Activated CD4-positive, alpha-beta T cell treated with anti-CD3 and anti-CD28 coated beads for 24 hours (primary cell): ENCODE data around the gene RMDN2.
"Not testable (repeated sequence)": the region's sequence is repeated elsewhere in the genome, so short reads cannot be mapped to it uniquely, and the experiment has no call there.

ENCODE experiments used
- DNase-seq, 2 donors: peaks; one replicate each; pipeline ENCODE4 v3.0.0-alpha.2; 2020; ENCODE audit warnings: low read depth in 2 of 2

The RMDN2 gene

GRCh38 chr2:37993143-37993542 lies 68.1 kb downstream of the RMDN2 start:
- no peak for DNase-seq

DNA sequence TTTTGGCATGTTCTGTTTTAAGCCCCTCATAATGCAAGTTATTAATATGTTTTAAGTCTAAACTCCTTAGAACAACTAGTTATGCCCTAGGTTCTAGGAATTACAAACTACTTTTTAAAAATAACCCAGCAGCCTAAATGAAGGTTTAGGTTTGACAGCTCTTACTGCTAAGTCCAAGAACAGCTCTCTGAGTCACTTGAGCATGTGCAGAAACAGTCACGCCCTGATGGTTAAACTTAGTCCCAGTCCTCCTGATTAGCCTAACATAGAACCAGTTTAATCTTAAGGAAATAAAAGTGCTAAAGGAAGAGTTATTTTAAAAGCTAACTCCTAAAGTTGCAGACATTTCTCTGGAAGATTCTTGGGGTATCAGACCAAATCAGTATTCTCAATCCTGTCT lies 72.5 kb downstream of the RMDN2 start:
- DNase-seq, result no peak

GRCh38 chr2:38000485-38001222 lies 75.6 kb downstream of the RMDN2 start:
- no peak for DNase-seq

DNA sequence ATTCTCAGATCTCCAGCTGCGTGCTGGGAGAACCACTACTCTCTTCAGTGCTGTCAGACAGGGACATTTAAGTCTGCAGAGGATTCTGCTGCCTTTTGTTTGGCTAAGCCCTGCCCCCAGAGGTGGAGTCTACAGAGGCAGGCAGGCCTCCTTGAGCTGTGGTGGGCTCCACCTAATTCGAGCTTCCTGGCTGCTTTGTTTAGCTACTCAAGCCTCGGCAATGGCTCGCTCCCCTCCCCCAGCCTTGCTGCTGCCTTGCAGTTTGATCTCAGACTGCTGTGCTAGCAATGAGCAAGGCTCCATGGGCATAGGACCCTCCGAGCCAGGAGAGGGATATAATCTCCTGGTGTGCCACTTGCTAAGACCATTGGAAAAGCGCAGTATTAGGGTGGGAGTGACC lies 85.1 kb downstream of the RMDN2 start:
- not testable (repeated sequence) for DNase-seq

DNA sequence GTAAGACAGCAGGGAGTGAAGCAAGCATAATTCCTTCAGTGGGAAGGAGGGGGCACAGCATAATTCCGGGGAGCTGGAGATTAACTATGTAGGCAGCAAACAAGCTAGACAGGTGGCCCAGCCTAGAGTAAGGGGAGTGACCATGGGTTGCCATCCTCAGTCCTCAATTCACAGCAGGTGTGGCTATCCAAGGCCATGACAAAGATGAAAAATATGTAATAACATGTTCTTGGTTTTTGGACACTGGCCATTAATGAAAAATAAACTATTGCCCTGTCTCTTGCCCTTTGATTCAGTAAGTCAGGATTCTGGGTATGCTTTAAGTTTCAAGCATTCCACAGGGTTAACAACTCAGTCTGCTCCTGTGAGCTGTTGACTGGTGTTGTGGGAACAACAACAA lies 85.9 kb downstream of the RMDN2 start:
- DNase-seq, result no peak

GRCh38 chr2:38013158-38013752 lies 88.2 kb downstream of the RMDN2 start:
- no peak for DNase-seq

DNA sequence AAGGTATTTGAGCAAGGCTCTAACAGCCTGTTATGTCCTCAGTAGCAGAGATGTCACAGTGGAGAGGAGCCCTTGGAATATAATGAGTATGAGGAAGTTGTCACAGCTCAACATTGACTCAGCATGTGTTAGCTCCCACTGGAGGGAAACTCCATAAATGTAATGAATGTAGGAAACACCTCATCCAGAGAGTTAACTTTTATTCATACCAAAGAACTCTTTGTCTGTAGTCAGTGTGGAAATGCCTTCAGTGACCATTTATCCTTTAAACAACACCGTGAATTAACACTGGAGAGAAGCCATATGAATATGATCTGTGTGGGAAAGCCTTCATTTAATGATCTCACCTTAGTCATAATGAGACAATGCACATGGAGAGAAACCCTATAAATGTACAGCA lies 91.1 kb downstream of the RMDN2 start:
- no peak for DNase-seq

DNA sequence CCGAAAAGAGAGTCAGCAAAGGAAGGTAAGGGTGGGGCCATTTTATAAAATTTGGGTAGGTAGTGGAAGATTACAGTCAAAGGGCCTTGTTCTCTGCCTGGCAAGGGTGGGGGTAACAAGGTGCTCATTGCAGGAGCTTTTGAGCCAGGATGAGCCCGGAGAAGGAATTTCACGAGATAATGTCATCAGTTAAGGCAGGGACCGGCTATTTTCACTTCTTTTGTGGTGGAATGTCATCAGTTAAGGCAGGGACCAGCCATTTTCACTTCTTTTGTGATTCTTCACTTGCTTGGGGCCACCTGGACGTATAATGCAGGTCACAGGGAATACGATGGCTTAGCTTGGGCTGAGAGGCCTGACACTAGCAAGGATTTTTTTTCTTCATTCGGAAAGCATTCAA lies 92.7 kb downstream of the RMDN2 start:
- no peak for DNase-seq

- not testable (repeated sequence) for DNase-seq
Measured at GRCh38 chr2:38020359-38021069, 95.4 kb downstream of the RMDN2 start.

DNA sequence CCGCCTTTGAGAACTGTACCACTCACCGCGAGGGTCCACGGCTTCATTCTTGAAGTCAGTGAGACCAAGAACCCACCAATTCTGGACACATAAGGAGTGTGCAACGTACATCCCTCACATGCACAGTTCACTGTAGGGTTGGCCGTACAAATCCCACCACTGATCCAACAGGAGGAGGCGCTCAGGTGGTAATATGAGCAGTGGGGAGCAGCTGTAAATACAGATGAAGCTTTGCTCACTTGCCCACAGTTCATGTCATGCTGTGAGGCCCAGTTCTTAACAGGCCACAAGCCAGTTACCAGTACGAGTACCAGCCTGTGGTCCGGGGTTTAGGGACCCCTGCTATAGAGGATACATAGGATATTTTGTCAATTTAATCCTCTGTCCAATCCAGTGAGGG lies 96.5 kb downstream of the RMDN2 start:
- DNase-seq, result no peak

- DNase-seq, result no peak
Measured at GRCh38 chr2:38026846-38027245, 101.8 kb downstream of the RMDN2 start.

- no peak for DNase-seq
Measured at GRCh38 chr2:38028829-38029228, 103.7 kb downstream of the RMDN2 start.

GRCh38 chr2:38029512-38029911 lies 104.4 kb downstream of the RMDN2 start:
- DNase-seq, result no peak

GRCh38 chr2:38030635-38031355 lies 105.7 kb downstream of the RMDN2 start:
- no peak for DNase-seq

DNA sequence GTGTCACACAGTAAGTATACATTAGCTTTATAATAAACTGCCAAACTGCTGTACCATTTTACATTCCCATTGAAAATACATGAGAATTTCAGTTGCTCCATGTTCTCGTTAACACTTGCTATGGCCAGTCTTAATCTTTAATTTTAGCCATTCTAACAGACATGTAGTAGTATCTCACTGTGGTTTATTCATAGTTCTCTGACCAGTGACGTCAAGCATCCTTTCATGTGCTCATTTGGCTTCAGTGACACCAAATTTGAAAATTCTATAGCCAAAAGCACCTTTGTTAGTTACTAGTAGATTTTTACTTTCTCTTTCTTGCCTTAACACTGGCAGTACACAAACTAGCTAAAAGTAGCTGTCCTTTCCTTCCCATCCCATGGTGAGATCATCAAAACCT lies 107.9 kb downstream of the RMDN2 start:
- no peak for DNase-seq

DNA sequence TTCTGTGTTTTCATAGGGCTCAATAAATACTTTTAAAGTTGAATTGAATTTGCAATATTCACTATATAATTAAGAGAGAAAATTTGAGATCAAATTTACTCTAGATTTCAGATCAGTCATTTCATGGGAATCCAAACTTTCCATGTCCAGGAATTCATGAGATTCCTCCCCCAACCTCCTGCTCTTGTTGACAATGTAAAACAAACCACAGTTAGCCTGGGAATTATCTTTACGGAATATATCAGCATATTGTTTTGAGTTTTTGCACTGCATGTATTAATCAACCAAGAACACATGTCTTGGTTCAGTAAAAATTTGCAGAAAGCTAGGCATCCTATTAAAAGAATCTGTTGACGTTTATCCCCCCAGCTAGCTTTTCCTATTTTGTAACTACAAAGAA lies 108.6 kb downstream of the RMDN2 start:
- DNase-seq, result no peak

DNA sequence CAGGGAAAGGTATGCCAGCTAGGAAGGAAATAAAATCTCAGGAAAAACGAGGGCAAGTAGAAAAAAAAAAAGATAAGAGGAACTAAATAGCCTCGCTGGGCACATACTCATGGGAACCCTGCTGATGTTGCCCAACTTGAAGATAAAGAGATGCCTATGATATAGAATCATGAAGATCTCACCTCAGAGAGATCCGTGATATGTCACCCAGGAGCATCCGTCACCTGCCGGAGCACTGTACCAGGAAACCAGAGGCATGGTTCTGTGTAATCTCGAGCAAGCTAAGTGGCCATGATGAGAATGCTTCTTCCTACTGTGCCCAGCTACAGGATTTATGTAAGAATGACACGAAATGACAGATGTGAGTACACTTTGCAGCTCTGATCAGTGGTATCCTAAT lies 110.9 kb downstream of the RMDN2 start:
- no peak for DNase-seq

GRCh38 chr2:38037325-38037724 lies 112.2 kb downstream of the RMDN2 start:
- DNase-seq, result no peak

GRCh38 chr2:38037757-38038621 lies 112.9 kb downstream of the RMDN2 start:
- peak in 1 of 2 donors; percentile 9 for DNase-seq

GRCh38 chr2:38038682-38039081 lies 113.6 kb downstream of the RMDN2 start:
- DNase-seq, result no peak

GRCh38 chr2:38039121-38039910 lies 114.2 kb downstream of the RMDN2 start:
- DNase-seq, result no peak
